ENCODE data around the gene DHRS3. TPM values are rescaled to one million over a fixed set of nuclear protein-coding genes. Genes with fewer than 3 reads are reported as not detected.
"Not testable (repeated sequence)": the region's sequence is repeated elsewhere in the genome, so short reads cannot be mapped to it uniquely, and the experiment has no call there.

The DHRS3 gene
- total RNA-seq, 1 experiment from 2014 or later: 37.7 TPM

- ChIA-PET CTCF (no interaction called here), POLR2A (interaction anchor here (0.6 kb wide), 1 partner anchor 30 kb away, joined by 3 read pairs; no protein-coding TSS in a partner anchor)
- TF ChIP-seq ELF4 (CRISPR knock-in tag; IDR thresholded peaks at IDR 0.05; ENCODE audit: low read depth) (no peak), ZNF121 (CRISPR knock-in tag; IDR thresholded peaks at IDR 0.05) (no peak), IRF1 (CRISPR knock-in tag; IDR thresholded peaks at IDR 0.05) (no peak), ATF3 (CRISPR knock-in tag; conservative IDR thresholded peaks at IDR 0.05) (no peak), MXD4 (CRISPR knock-in tag; IDR thresholded peaks at IDR 0.05; ENCODE audit: borderline replicate concordance) (no peak), ZNF416 (CRISPR knock-in tag; IDR thresholded peaks at IDR 0.05) (no peak), JAZF1 (CRISPR knock-in tag; IDR thresholded peaks at IDR 0.05) (no peak), AR (CRISPR knock-in tag; IDR thresholded peaks at IDR 0.05) (no peak), ZNF671 (CRISPR knock-in tag; IDR thresholded peaks at IDR 0.05) (no peak), SMAD4 (CRISPR knock-in tag; IDR thresholded peaks at IDR 0.05) (no peak), TCF7 (CRISPR knock-in tag; IDR thresholded peaks at IDR 0.05; ENCODE audit: low read depth) (no peak), TP53 (CRISPR knock-in tag; IDR thresholded peaks at IDR 0.05) (no peak)
- TF ChIP-seq, protein P1, sequence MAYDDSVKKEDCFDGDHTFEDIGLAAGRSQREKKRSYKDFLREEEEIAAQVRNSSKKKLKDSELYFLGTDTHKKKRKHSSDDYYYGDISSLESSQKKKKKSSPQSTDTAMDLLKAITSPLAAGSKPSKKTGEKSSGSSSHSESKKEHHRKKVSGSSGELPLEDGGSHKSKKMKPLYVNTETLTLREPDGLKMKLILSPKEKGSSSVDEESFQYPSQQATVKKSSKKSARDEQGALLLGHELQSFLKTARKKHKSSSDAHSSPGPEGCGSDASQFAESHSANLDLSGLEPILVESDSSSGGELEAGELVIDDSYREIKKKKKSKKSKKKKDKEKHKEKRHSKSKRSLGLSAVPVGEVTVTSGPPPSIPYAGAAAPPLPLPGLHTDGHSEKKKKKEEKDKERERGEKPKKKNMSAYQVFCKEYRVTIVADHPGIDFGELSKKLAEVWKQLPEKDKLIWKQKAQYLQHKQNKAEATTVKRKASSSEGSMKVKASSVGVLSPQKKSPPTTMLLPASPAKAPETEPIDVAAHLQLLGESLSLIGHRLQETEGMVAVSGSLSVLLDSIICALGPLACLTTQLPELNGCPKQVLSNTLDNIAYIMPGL (CRISPR knock-in tag; IDR thresholded peaks at IDR 0.05): no peak
- TF ChIP-seq, protein P2, sequence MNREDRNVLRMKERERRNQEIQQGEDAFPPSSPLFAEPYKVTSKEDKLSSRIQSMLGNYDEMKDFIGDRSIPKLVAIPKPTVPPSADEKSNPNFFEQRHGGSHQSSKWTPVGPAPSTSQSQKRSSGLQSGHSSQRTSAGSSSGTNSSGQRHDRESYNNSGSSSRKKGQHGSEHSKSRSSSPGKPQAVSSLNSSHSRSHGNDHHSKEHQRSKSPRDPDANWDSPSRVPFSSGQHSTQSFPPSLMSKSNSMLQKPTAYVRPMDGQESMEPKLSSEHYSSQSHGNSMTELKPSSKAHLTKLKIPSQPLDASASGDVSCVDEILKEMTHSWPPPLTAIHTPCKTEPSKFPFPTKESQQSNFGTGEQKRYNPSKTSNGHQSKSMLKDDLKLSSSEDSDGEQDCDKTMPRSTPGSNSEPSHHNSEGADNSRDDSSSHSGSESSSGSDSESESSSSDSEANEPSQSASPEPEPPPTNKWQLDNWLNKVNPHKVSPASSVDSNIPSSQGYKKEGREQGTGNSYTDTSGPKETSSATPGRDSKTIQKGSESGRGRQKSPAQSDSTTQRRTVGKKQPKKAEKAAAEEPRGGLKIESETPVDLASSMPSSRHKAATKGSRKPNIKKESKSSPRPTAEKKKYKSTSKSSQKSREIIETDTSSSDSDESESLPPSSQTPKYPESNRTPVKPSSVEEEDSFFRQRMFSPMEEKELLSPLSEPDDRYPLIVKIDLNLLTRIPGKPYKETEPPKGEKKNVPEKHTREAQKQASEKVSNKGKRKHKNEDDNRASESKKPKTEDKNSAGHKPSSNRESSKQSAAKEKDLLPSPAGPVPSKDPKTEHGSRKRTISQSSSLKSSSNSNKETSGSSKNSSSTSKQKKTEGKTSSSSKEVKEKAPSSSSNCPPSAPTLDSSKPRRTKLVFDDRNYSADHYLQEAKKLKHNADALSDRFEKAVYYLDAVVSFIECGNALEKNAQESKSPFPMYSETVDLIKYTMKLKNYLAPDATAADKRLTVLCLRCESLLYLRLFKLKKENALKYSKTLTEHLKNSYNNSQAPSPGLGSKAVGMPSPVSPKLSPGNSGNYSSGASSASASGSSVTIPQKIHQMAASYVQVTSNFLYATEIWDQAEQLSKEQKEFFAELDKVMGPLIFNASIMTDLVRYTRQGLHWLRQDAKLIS (CRISPR knock-in tag; IDR thresholded peaks at IDR 0.05; ENCODE audit: borderline replicate concordance): no peak
- TF ChIP-seq, protein P3, sequence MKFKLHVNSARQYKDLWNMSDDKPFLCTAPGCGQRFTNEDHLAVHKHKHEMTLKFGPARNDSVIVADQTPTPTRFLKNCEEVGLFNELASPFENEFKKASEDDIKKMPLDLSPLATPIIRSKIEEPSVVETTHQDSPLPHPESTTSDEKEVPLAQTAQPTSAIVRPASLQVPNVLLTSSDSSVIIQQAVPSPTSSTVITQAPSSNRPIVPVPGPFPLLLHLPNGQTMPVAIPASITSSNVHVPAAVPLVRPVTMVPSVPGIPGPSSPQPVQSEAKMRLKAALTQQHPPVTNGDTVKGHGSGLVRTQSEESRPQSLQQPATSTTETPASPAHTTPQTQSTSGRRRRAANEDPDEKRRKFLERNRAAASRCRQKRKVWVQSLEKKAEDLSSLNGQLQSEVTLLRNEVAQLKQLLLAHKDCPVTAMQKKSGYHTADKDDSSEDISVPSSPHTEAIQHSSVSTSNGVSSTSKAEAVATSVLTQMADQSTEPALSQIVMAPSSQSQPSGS (CRISPR knock-in tag; IDR thresholded peaks at IDR 0.05; ENCODE audit: borderline replicate concordance, low read depth): no peak
- no peaks in the 10 kb centered on the region for H3K36me3 Mint-ChIP-seq
- no peaks in the 10 kb centered on the region for H3K27me3 Mint-ChIP-seq (ENCODE audit: low read depth)
- peaks cover 6% of the 10 kb centered on the region for H3K9me3 Mint-ChIP-seq
- ATAC-seq: no peak
- H3K4me1 Mint-ChIP-seq: peaks cover 4% of the 10 kb centered on the region
- no peak overlapping the region for H3K27ac Mint-ChIP-seq
- DNase-seq (ENCODE audit: low spot score): no peak
- no peak overlapping the region for H3K4me3 Mint-ChIP-seq
Observed at GRCh38 chr1:12524266-12524665, 93.7 kb downstream of the DHRS3 start.

DNA sequence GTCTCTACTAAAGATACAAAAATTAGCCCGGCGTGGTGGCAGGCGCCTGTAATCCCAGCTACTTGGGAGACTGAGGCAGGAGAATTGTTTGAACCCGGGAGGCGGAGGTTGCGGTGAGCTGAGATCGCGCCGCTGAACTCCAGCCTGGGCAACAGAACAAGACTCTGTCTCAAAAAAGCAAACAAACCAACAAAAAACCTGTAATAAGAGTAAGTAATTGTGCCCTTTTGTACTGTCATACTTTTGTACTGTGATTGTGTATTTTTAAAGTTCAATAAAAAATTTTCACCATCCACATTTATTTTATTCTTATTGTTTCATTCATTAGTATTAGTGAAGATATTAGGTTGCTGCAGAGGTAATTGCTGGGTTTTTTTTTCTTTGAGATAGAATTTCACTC lies 95.2 kb downstream of the DHRS3 start:
- H3K27ac Mint-ChIP-seq; POLR2A ChIA-PET; CTCF ChIA-PET; H3K36me3 Mint-ChIP-seq; H3K4me3 Mint-ChIP-seq; H3K9me3 Mint-ChIP-seq; H3K4me1 Mint-ChIP-seq; DNase-seq (ENCODE audit: low spot score); ATAC-seq; H3K27me3 Mint-ChIP-seq (ENCODE audit: low read depth): not testable (repeated sequence)

All from WTC11 (cell line).